Measurements from ENCODE around the gene GPA33. TPM values are rescaled to one million over a fixed set of nuclear protein-coding genes. Genes with fewer than 3 reads are reported as not detected.

GPA33 gene
- total and polyA plus RNA-seq, 2 donors from 2014 or later = 0.28 TPM; not detected in 1

DNA sequence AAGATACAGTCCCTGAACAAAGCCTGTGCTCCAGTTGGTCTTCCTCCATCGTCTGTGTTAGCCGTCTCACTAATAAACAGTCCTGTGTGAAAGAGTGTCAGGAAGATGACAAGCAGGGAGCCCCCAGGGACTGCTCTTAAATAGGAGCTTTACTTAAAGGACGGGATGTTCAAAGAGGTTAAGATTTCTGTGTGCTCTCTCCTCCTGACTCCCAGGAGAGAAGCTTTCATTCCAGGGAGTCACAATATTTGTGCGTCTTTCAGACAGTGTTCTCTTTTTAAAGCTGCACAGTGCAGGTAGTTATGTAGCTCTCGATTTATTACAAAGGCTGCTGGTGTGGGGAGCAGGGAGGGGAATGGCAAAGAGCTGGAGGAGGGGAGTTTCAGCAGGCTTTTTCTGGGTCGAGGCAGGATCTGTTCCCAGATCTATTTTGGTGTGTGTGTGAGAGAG, 47.2 kb upstream of the GPA33 start:
- Histone ChIP-seq H3K27ac (ENCODE audit: low read depth in 2 of 2, low read length in 2 of 2) (no peak overlapping the region), H3K4me3 (ENCODE audit: low read length in 3 of 3) (no peak overlapping the region), H3K27me3 (ENCODE audit: control insufficient read depth, insufficient read depth, low read length) (no peaks in the 10 kb centered on the region), H3K9ac (ENCODE audit: low read length in 3 of 3) (no peak overlapping the region), H3K4me1 (ENCODE audit: control insufficient read depth in 2 of 3, insufficient read depth in 2 of 3, low read depth in 1 of 3, low read length in 3 of 3) (no peaks in the 10 kb centered on the region), H3K36me3 (ENCODE audit: control insufficient read depth in 2 of 3, insufficient read depth in 3 of 3, low read length in 3 of 3) (no peaks in the 10 kb centered on the region), H3K9me3 (ENCODE audit: control insufficient read depth in 2 of 3, insufficient read depth in 1 of 3, low read length in 3 of 3) (peaks cover 0 to 3% (median 0%) of the 10 kb centered on the region in 3 donors)
- intact Hi-C loops (cut with DNase I) = no loop called here
- TF ChIP-seq, protein P1, sequence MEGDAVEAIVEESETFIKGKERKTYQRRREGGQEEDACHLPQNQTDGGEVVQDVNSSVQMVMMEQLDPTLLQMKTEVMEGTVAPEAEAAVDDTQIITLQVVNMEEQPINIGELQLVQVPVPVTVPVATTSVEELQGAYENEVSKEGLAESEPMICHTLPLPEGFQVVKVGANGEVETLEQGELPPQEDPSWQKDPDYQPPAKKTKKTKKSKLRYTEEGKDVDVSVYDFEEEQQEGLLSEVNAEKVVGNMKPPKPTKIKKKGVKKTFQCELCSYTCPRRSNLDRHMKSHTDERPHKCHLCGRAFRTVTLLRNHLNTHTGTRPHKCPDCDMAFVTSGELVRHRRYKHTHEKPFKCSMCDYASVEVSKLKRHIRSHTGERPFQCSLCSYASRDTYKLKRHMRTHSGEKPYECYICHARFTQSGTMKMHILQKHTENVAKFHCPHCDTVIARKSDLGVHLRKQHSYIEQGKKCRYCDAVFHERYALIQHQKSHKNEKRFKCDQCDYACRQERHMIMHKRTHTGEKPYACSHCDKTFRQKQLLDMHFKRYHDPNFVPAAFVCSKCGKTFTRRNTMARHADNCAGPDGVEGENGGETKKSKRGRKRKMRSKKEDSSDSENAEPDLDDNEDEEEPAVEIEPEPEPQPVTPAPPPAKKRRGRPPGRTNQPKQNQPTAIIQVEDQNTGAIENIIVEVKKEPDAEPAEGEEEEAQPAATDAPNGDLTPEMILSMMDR (IDR thresholded peaks at IDR 0.05; ENCODE audit: borderline replicate concordance, extremely low read depth, insufficient read depth) = no peak
- no peak for FAIRE-seq
- no peak for DNase-seq

DNA sequence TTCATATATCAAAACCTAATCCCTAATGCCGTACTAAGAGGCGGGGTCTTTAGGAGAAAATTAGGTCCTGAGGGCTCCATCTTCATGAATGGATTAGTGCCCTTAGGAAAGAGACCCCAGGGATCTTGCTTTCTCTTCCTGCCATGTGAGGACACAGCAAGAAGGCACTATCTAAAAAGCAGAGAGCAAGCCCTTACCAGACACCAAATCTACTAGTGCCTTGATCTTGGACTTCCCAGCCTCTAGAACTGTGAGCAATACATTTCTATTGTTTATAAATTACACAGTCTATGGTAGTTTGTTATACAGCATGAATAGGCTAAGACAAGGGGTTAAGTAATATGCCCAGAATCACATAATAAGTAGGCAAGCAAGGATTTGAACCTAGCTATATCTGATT, 46.6 kb upstream of the GPA33 start:
- DNase-seq (no peak), FAIRE-seq (no peak)
- H3K4me3 ChIP-seq (ENCODE audit: low read length in 3 of 3) = no peak overlapping the region
- TF ChIP-seq, protein P1 (IDR thresholded peaks at IDR 0.05; ENCODE audit: borderline replicate concordance, extremely low read depth, insufficient read depth) = no peak
- H3K27ac ChIP-seq (ENCODE audit: low read depth in 2 of 2, low read length in 2 of 2) = no peak overlapping the region
- intact Hi-C loops (cut with DNase I) = no loop called here
- no peaks in the 10 kb centered on the region for H3K36me3 ChIP-seq (ENCODE audit: control insufficient read depth in 2 of 3, insufficient read depth in 3 of 3, low read length in 3 of 3)
- H3K27me3 ChIP-seq (ENCODE audit: control insufficient read depth, insufficient read depth, low read length) = no peaks in the 10 kb centered on the region
- no peak overlapping the region for H3K9ac ChIP-seq (ENCODE audit: low read length in 3 of 3)
- no peaks in the 10 kb centered on the region for H3K4me1 ChIP-seq (ENCODE audit: control insufficient read depth in 2 of 3, insufficient read depth in 2 of 3, low read depth in 1 of 3, low read length in 3 of 3)
- H3K9me3 ChIP-seq (ENCODE audit: control insufficient read depth in 2 of 3, insufficient read depth in 1 of 3, low read length in 3 of 3) = peaks cover 0 to 3% (median 0%) of the 10 kb centered on the region in 3 donors

DNA sequence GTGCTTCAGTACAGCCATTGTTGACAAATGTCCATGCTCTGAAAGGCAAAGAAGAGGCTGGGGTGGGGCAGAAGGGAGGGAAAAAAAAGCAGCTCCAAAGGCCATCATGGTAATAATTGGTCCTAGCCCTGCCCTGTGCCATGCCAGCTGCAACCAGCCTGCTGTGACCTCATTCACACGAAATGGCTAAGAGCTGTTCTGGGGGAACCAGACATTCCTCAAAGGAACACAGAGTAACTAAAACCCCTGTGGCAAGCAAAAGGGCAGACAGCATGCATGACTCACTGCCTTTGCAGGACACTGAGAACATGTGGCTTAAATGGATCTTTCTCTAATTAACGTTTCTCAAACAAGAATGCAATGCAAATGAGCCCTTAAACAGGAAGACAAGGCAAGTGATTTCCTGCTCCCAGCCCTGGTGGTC, 46.0 kb upstream of the GPA33 start:
- peak in 2 of 5 donors; percentile 31 to 78 for DNase-seq
- Histone ChIP-seq H3K27ac (ENCODE audit: low read depth in 2 of 2, low read length in 2 of 2) (no peak overlapping the region), H3K4me3 (ENCODE audit: low read length in 3 of 3) (no peak overlapping the region), H3K9ac (ENCODE audit: low read length in 3 of 3) (no peak overlapping the region), H3K36me3 (ENCODE audit: control insufficient read depth in 2 of 3, insufficient read depth in 3 of 3, low read length in 3 of 3) (no peaks in the 10 kb centered on the region), H3K4me1 (ENCODE audit: control insufficient read depth in 2 of 3, insufficient read depth in 2 of 3, low read depth in 1 of 3, low read length in 3 of 3) (no peaks in the 10 kb centered on the region), H3K9me3 (ENCODE audit: control insufficient read depth in 2 of 3, insufficient read depth in 1 of 3, low read length in 3 of 3) (peaks cover 0 to 3% (median 0%) of the 10 kb centered on the region in 3 donors), H3K27me3 (ENCODE audit: control insufficient read depth, insufficient read depth, low read length) (no peaks in the 10 kb centered on the region)
- TF ChIP-seq, protein P1 (IDR thresholded peaks at IDR 0.05; ENCODE audit: borderline replicate concordance, extremely low read depth, insufficient read depth) = no peak
- no peak for FAIRE-seq
- intact Hi-C loops (cut with DNase I) = no loop called here

DNA sequence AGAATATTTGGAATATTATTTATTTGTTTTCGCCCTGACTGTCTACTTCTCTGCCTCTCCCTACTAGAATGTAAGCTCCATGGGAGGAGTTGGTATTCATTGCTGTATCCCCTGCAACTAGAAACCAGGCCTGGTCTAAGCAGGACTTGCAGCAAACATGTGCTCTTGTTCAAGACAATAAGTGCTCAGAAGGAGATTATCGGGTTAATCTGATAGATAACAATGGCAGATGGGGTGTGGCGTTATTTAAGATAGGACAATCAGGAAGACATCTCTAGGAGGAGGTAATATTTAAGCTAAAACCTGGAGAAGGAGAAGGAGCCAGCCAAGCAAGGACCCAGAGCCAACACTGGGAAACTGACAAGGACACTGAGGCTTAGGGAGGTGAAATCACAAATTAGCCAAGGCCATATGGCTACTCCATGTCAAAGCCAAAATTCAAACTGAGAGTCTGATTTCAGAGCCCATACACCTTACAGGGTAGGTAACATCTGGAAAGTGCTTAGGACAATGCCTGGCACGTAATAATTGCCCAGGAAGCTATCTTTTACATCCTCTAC, 45.2 kb upstream of the GPA33 start:
- TF ChIP-seq, protein P1 (IDR thresholded peaks at IDR 0.05; ENCODE audit: borderline replicate concordance, extremely low read depth, insufficient read depth) = no peak
- FAIRE-seq = no peak
- H3K27ac ChIP-seq (ENCODE audit: low read depth in 2 of 2, low read length in 2 of 2) = no peak overlapping the region
- DNase-seq = no peak
- no peak overlapping the region for H3K4me3 ChIP-seq (ENCODE audit: low read length in 3 of 3)
- no peak overlapping the region for H3K9ac ChIP-seq (ENCODE audit: low read length in 3 of 3)
- H3K36me3 ChIP-seq (ENCODE audit: control insufficient read depth in 2 of 3, insufficient read depth in 3 of 3, low read length in 3 of 3) = no peaks in the 10 kb centered on the region
- H3K27me3 ChIP-seq (ENCODE audit: control insufficient read depth, insufficient read depth, low read length) = no peaks in the 10 kb centered on the region
- H3K4me1 ChIP-seq (ENCODE audit: control insufficient read depth in 2 of 3, insufficient read depth in 2 of 3, low read depth in 1 of 3, low read length in 3 of 3) = no peaks in the 10 kb centered on the region
- intact Hi-C loops (cut with DNase I) = no loop called here
- H3K9me3 ChIP-seq (ENCODE audit: control insufficient read depth in 2 of 3, insufficient read depth in 1 of 3, low read length in 3 of 3) = peaks cover 0 to 3% (median 0%) of the 10 kb centered on the region in 3 donors

Data from kidney (tissue), 14 donors.